NB4 (cell line): Measurements from ENCODE around the gene IPO13.

Source experiments
- DNase-seq: peaks from one replicate; pipeline ENCODE4 v3.0.0; 2010; ENCODE audit warnings: low read depth
- H3K4me3 ChIP-seq: one replicate; pipeline ENCODE4 v1.5.1; 2011; ENCODE audit warnings: mild to moderate bottlenecking, low read depth, low read length, moderate library complexity
- MYC ChIP-seq: IDR thresholded peaks from 2 replicates; pipeline ENCODE4 v1.6.1; 2011; ENCODE audit warnings: low read depth, low read length
- POLR2A ChIP-seq: IDR thresholded peaks from 2 replicates; pipeline ENCODE4 v1.6.1; 2011; ENCODE audit warnings: mild to moderate bottlenecking; ENCODE audit not compliant: insufficient read length; ENCODE audit errors: extremely low read depth
- TF ChIP-seq, protein P1 (sequence below): IDR thresholded peaks from 2 replicates; pipeline ENCODE4 v1.6.1; 2011; ENCODE audit warnings: low read depth, low read length
- TF ChIP-seq, protein P2 (sequence below): IDR thresholded peaks from one replicate; pipeline ENCODE4 v1.5.1; 2012; ENCODE audit warnings: low read depth, low read length

The IPO13 gene

DNA sequence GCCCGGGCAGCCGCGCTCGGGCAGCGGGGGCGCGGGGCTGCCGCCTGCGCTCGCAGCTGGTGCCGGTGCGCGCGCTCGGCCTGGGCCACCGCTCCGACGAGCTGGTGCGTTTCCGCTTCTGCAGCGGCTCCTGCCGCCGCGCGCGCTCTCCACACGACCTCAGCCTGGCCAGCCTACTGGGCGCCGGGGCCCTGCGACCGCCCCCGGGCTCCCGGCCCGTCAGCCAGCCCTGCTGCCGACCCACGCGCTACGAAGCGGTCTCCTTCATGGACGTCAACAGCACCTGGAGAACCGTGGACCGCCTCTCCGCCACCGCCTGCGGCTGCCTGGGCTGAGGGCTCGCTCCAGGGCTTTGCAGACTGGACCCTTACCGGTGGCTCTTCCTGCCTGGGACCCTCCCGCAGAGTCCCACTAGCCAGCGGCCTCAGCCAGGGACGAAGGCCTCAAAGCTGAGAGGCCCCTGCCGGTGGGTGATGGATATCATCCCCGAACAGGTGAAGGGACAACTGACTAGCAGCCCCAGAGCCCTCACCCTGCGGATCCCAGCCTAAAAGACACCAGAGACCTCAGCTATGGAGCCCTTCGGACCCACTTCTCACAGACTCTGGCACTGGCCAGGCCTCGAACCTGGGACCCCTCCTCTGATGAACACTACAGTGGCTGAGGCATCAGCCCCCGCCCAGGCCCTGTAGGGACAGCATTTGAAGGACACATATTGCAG, 10.2 kb upstream of the IPO13 start:
- no peak for TF ChIP-seq MYC
- TF ChIP-seq, protein P1, sequence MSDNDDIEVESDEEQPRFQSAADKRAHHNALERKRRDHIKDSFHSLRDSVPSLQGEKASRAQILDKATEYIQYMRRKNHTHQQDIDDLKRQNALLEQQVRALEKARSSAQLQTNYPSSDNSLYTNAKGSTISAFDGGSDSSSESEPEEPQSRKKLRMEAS = no peak
- TF ChIP-seq POLR2A = no peak
- TF ChIP-seq, protein P2, sequence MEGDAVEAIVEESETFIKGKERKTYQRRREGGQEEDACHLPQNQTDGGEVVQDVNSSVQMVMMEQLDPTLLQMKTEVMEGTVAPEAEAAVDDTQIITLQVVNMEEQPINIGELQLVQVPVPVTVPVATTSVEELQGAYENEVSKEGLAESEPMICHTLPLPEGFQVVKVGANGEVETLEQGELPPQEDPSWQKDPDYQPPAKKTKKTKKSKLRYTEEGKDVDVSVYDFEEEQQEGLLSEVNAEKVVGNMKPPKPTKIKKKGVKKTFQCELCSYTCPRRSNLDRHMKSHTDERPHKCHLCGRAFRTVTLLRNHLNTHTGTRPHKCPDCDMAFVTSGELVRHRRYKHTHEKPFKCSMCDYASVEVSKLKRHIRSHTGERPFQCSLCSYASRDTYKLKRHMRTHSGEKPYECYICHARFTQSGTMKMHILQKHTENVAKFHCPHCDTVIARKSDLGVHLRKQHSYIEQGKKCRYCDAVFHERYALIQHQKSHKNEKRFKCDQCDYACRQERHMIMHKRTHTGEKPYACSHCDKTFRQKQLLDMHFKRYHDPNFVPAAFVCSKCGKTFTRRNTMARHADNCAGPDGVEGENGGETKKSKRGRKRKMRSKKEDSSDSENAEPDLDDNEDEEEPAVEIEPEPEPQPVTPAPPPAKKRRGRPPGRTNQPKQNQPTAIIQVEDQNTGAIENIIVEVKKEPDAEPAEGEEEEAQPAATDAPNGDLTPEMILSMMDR = no peak
- H3K4me3 ChIP-seq = no peak overlapping the region
- DNase-seq = peak; percentile 26

DNA sequence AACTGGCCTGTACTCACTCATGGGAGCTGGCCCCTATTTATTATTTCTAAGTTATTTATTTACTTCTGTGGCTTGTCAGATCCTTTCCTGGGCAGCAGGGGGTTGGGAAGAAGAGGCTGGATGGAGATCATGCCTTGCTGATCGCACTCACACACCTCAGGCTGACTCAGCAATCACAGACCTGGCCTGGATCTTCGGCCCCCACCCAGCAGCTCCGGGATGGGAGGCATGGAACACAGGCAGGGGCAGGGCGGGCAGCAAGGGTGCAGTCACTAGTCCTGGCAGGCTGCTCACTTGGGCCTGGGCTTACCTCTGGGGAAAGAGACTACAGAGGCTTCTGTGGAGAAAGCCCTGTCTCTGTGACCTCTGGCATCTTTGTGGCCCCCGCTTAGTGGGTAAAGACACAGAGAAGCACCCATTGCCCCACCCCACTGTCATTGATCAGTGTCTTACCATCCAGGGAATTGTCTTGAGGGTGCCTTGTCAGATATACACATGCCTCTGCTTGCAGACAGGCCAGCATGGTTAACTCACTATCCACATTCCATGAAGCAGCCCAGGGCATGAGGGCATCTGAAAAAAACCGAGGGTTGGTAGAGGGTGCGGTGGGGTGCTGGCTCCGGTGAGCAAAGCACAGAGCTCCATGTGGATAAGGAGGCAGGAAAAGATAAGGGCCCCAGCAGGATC, 9.4 kb upstream of the IPO13 start:
- no peak for TF ChIP-seq MYC
- TF ChIP-seq, protein P2 = no peak
- TF ChIP-seq POLR2A = no peak
- TF ChIP-seq, protein P1 = no peak
- no peak overlapping the region for H3K4me3 ChIP-seq
- no peak for DNase-seq

DNA sequence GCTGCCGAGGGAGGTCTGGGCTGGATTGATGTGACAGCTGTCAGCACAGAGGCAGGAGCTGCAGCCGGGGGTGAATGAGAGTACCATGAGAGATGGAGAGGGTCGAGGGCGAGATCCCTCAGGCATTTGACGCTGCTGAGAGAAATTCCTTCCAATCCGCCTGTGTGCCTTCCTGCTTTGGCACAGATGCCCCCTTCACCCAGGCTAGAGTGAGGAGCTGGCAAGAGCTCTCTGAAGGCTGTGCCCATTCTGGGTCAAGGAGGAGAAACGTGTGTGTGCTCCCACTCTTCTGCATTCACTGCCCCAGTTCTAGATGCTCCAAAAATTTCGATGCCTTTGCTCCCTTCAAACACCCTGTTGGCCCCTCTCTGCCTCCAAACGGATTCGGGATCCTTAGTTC, 8.4 kb upstream of the IPO13 start:
- no peak overlapping the region for H3K4me3 ChIP-seq
- no peak for DNase-seq
- TF ChIP-seq POLR2A (no peak), MYC (no peak)
- TF ChIP-seq, protein P2 = no peak
- TF ChIP-seq, protein P1 = no peak

DNA sequence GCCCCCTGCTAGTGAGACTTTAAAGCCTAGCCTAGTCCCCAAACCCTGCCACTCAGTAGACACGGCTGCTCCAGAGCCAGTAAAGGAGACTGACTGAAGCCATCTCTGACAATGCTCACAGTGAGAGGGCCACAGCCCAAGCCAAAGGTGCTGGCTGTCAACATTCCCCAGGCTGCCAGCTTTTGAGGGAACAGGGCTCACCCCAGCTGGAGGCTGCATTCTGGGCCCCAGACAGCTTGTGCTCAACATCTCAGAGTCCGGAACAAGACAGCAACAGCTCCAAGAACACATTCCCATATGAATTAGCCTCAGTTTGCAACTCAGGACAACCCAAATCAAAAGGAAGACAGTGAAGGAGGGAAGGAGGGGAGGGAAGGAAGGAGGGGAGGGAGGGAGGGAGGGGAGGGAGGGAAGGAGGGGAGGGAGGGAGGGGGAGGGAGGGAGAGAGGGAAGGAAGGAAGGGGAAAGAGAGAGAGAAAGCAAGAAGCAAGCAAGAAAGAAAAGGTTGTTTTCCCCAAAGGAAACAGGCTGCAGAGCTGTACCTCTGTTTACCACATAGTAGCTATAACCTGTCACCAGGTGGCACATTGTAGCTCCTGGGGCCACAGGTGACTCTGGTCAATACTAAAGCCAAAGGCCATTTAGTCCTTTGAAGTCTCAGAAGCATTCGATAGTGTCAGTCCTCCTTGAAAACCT, 7.7 kb upstream of the IPO13 start:
- DNase-seq = no peak
- no peak overlapping the region for H3K4me3 ChIP-seq
- TF ChIP-seq POLR2A (no peak), MYC (no peak)
- TF ChIP-seq, protein P2 = no peak
- TF ChIP-seq, protein P1 = no peak

DNA sequence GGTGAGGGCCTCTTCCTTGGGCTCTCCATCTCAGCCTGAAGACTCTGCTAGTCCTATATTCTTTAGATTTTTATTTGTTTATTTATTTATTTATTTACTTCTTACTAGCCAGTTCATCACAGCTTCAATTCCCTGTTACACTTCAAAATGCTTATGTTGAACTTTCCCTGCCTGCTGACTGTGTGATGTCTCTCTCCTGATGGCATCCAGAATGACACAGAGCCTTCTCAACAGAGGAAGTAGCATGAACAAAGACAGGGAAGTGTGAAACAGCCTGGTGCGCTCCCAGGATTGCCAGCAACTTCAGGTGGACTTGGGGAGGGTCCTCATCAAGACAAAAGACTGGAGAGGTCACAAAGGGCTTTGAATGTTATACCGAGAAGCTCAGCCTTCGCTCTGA, 4.3 kb upstream of the IPO13 start:
- TF ChIP-seq POLR2A = no peak
- TF ChIP-seq, protein P1 = no peak
- no peak overlapping the region for H3K4me3 ChIP-seq
- no peak for DNase-seq

DNA sequence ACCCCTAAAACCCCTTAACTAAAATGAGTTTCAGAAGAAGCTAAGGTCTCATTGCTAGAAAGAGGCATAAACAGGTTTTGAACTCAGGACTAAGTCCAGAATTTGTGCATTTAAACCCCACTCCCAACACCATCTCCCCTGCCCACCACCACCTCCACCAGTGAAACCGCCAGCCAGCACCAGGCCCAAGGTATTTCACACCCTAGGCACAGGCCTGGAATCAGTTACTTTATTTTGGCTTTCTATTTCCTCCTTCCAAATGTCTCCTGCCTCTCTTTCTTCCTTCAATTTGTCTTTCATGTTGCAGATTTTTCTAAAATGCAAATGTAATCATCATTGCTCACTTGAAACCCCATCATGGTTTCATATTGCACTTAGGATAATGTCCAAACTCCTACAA, 1.9 kb upstream of the IPO13 start:
- DNase-seq = no peak
- no peak for TF ChIP-seq MYC
- TF ChIP-seq, protein P2 = no peak
- no peak for TF ChIP-seq POLR2A
- TF ChIP-seq, protein P1 = no peak
- no peak overlapping the region for H3K4me3 ChIP-seq
